ENCODE results near the gene RCAN2.
A peak's percentile ranks its signal among the peaks of the same experiment; 100 is the strongest.

RCAN2 gene

DNA sequence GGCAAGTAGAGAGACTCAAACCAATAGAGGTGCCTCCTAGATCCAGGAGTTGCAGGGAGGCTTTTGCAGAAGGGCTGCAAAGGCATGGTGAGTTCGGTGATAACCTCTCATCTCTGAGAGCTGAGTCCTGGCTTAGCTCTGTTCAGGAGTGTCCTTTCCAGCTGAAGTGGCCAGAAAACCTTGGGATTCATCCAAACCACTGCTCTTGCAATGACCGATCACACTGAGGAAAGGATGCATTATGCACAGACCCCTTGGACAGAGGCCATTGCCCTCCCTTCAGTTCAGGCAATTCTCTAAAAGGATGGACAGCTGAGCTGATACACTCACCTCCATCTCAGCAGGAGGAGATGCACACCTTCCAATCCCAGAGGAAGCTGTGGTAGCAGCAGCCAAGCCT lies 161.7 kb downstream of the RCAN2 start:
- no peak for DNase-seq

DNA sequence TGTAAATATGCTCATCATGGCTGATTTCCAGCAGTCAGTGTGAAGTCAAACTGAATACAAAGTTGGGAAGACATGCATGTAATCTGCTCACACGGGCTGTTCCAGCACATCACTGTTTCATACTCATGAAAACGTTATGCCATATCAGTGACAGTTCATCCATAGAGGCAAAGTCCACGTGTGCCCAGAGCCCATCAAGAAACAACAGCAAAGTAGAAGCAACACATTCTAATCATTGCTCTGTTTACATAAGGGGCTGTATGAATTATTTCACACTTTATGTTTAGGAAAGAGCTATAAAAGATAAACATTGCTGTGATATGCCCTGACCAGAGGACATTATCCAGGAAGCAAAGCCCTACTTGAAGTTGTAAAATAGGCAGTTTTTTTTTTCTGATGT lies 163.5 kb downstream of the RCAN2 start:
- no peak for DNase-seq

DNA sequence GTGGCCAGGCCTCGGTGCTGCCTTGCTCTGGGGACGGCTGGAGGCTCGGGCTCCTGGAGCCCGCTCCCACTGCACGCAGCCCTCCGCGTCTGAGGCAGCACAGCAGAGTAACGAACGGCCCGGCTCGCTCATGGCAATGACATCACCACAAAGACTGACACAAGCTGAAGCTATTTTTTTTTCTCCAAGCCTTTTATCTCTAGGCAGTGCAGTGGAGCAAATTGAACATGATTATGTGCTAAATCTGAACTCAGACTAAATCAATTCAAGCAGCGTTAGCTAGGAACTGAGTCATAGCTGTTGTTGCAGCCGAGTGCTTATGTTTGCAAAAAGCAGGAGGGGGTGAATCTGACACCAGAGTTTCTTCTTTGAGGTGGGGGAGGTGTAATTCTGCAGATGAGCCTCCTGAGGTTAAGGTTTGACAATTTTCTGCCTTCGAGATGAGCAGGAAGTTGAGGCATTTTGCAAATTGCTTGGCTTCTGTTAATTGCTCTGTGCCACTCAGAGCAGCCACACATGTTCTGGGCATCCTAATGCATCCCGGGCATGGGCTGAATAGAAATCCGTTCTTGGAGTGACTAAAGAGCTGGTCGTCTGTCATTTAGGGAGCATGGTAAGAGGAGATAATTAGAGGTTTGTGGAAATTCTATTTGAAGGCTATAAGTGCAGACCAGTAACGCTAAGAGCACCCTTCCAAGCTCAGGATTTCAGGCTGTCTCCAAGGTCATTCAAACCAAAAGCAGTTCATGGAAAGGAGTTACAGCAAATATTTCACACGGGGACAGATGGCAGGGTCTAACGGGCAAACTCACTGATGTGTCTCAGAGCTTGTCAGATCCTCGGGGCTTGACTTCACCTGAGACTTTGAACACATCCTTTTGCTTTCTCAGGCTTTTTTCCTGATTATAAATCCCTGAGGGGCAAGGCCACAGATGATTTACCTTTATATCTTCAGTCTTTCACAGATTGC lies 165.4 kb downstream of the RCAN2 start:
- DNase-seq = peak; percentile 12

DNA sequence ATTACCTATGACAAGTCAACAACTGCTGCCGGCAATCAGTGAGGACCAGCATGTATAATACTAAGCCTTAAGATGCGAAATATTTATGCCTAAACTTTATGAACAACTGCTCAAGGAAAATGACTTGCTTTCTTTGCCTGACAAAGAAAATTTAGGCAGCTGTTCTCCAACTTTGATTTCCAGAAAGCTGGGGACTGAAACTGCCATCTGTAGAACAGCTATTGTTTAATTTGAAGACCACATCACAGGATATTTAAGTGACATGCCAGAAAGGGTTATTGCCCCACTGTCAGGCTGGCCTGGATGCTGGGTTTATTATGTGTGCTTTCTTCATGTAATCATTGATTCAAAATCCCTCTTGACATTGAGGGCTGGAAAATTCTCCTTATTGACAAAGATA lies 166.5 kb downstream of the RCAN2 start:
- no peak for DNase-seq

DNA sequence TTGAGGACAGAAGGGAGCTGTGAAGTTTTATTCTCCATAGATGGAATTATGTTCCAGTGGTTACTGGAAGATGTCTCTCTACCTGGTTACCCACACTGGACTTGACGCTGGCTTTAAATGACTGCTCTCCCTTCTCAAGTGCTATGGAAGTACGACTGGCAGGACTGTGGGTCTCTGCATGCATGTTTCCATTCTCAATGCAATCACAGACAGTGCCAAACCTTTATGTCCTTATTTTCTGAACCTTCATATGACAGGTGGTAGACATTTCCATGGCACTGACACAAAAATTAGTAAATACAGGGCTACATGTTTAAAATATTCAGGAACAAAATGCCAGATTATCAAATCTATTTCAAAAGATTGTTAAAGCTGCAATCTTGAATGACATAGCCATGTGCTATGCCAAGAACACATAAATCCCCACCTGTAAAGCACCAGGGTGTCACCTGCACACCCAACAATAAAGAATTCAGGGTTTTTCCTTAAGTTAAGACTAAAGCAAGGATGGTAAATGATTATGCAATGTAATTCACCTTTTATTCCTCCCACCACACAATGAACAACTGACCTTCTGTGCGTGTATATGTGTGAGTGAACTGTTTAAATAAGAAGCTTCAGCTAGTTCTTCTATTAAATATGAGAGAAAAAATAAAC lies 167.2 kb downstream of the RCAN2 start:
- no peak for DNase-seq

DNA sequence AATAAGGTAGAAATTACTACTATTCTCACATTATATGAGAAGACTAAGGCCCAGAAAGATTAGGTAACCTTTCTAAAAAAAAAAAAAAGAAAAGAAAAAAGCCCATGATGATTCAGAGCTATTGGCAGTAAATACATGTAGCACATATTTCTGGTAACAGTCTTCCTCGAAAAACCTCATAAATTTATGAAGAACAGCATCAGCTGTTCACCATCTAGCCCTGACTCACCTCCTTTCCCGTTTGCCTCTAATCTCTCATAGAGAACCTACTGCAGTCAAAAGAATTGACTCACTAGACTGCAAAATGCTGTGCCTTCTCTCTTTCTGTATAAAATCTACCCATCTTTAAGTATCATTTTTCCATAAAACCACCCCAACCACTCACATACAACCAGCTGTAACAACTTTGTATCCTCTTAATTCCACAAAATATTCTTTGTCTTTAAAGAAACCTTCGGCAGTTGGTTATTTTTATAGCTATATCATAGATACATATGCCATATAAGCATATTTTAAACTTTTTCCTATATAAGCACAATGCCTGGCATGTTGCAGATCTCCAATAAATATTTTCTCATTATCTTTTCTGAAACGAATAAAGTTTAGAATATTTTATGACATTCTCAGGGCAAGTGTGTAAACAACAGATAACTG lies 167.8 kb downstream of the RCAN2 start:
- no peak for DNase-seq

DNA sequence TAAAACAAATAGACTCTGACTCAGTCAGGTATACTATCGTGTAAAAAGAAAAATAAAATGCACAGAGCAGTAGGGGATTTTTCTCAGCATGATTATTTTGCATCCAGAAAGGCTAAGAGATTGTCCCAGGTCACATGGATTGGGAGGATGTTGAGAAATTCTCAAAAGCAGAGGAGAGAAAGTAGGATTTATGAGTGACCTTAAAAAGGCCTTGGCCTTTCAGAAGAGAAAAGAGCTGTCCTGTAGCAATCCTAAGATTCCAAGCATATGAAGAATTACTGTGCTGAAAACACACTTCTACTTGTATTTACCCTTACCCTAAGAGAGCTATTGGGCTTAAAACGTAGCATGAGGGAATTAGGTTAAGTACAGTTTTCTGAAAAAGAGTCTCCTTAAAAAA lies 170.7 kb downstream of the RCAN2 start:
- DNase-seq = no peak

DNA sequence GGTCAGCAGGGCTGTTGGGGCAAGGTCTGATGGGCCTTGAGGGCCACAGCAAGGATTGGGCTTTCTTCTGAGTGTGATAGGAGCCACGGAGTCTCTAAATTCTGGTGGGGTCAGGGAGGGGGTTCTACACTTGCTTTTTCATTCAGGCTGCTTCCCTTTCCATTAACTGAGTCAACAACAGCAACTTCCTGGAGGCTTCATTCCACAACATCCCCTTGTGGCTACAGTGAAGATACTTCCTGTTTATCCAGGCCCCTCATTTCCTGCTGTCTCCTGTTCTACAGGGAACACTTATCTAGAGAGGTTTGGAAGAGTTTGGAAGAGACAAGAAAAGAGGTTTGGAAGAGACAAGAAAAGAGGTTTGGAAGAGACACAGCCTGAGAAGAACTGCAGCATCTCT lies 175.7 kb downstream of the RCAN2 start:
- no peak for DNase-seq

DNA sequence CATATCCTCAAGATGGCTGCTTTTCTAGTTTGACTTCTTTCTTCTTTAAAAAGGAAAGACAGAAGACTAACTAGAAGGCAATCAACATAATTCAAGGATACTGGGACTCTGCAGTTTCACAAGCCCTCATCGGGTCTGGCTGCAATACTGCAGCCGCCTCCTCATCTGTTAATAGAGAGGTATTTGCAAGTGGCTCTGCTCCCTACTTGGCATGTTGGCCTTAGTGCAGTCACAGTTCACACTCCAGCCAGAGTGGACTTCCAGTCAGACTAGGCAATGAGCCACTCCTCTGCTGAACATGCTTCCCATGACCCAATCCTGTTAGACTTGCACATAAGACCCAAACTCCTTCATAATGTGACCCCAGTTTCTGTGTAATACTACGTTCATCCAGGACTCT lies 178.6 kb downstream of the RCAN2 start:
- no peak for DNase-seq

DNA sequence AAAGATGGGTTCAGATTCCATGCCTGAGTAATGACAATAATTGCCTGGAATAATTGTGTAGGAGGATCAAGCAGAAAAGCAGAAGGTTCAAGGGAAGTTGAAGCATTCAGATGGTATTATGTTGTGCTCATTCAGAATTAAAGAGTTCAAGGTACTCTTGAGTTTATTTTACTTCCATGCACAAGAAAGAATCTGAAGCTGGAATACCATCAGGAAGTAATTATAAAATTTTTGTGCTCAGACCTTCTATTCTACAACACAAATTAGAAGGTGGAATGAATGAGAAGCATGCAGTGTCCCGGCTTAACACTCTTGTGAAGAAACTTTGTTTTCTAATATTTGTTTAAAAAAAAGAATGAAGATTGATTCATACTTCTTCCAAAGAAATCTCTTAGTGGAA lies 181.1 kb downstream of the RCAN2 start:
- no peak for DNase-seq

DNA sequence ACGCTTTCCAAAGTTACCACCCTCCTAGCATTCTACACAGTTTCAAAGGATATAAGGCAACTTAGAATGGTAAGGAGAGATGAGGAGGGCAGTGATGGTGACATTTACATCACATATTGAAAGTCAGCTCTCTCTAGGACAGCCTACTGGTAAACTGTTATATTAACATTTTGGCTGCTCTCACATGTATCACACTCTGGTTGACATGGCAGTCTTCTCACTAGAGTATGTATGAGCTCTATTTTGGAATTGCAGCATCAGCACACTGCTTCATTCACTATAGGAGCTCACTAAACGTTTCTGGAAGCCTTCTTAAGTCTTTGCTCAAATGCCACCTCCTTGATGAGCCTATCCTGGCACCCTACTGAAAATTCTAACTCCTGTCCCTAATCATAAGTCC lies 184.8 kb downstream of the RCAN2 start:
- DNase-seq = no peak

DNA sequence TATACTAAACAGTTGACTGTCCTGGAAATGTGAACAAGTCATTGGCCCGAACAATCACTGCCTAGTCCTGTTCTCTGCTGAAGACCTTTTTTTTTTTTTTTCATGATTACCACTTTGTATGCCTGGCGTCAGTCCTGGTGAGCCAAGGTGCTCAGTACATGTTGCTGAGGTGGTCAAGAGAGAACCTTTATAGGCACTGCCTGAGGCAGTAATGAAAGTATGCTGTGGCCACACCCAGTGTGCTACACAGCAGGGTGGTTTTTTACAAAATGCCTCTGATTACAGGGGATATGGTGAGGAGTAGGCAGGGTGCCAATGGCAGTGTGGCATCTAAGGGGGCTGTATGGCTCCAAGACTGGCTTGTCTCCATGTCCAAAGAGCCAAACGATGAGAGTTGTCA lies 185.4 kb downstream of the RCAN2 start:
- no peak for DNase-seq

DNA sequence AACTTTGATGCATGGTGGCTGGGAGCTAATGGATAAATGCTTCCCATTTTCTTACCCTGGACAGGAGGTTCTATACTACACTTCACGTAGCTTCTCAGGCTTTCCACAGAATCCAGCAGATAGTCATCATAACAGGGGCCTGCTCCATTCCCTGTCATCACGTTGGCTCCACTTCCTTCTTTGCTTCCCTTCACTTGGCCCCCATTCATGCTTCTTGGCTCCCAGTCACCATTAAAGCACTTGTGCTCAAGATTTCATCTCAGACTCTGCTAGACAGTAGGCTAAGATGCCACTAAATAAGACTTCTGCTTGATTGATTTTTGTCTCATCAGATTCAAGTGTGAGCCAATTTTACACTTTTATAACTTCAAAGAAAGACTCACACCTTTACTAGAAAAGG lies 186.0 kb downstream of the RCAN2 start:
- no peak for DNase-seq

DNA sequence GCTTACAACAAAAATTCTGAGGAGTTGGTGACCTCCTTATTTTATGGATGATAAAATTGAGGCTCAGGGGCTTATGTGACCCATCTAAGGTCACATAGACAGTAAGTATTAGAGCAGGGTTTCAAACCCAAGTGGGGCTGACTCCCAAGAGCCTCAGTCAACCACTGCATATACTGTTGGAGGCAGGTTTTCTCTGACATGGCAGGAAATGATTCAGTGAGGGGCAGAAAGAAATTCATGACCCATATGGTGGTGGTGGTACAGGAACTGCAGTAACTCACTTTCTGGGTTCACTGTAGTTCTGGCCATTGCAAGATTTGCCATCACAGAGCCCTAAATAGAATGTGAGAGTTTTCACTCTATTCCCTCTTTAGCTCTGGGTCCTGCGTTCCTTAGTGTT lies 188.4 kb downstream of the RCAN2 start:
- no peak for DNase-seq

DNA sequence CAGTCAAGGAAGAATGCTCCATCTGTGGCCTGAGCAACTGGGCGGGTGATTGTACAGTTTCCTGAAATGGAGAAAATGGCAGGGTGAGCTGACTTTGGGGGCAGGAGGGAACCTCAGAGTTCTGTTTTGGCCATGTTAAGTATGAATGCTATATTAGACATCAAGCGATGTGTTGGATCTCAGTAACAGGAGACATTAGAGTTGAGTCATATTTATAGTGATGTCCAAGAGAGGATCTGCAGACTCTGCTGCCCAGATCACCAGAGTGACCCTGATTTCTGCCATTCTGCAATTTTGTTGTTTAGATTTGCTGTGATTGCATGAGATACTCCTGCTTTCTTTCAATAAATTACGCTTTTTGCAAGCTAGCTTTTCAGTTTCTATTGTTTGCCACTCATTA lies 189.1 kb downstream of the RCAN2 start:
- DNase-seq = no peak

DNA sequence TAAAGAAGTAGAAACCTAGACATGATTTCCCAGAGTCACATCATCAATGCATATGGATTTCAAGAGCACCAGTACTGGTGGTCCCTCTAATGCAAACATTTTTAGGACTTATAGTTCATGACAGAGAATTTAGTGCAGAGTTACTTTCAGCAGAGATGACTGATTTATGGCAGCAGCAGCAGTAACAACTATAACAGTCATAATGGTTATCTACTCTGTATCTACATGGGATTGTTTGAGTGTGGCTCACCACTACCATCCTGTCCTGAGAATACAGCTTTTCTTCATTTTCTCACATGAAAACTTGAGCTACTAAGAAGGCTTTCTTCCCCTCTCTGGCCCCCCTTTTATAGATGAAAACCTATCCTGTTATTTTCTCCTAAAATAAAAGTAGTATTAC lies 192.0 kb downstream of the RCAN2 start:
- DNase-seq = no peak

DNA sequence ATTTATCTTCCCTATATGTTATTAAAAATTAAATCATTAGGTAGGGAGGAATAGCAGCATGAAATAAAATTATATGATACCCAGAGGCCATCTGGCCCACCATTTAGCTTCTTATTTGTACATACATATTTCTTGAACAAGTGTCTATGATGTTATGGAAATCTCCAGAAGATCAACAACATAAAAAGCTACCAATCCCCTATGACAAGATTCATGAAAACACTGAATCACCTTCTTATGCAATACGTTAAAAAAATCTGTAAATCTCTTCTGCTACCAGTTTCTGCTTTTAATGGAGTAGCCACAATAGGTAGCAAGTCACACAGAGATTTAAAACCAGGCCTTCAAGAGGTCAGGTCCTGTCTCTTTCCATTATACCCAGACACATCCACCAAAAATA lies 194.7 kb downstream of the RCAN2 start:
- DNase-seq = no peak

DNA sequence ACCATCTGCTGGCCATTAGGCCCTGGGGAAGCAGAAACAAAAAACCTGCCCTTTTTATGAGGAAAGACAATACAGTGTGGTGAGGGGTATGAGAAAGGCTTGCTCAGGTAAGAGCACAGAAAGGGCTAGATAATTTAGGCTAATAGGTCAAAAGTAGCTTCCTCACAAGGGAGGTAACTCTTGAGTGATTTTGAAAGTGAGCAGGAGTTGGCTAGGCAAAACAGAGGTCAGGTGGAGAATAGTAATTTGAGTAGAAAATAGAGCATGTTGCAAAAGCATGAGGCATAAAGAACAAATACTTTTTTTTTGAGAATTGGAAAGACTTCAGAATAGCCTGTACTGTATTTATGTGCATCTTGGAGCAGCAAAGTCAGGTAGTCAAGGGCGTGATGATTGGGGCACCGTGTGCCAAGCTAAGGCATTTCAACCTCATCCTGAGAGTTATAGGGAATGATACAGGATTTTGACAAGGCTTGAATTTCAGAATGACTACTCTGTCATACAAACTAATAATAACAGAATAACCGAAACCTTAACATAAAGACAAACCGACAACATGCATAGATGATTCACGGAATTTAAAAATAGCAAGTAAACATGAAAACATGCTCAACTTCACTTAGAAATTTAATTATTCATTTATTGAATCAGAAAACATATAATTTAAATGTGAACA lies 197.5 kb downstream of the RCAN2 start:
- DNase-seq = no peak

DNA sequence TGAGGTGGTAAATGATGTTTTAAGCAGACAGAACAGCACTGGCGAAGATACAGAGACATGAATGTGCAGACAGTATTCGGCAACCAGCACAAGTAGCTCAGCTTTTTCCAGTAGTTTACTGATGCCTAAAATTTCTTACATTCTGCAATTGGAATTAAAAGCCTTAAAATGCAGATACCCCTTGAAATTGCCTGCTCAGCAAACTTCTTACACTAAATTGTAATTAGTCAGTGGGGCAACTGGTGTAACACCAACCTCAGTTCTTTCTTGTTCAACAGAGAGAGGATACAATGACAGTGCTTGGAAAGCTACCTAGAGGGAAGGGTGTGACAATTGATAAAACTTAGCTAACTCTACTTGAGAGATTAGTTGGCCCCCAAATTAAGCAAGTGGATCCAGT lies 199.4 kb downstream of the RCAN2 start:
- no peak for DNase-seq

DNA sequence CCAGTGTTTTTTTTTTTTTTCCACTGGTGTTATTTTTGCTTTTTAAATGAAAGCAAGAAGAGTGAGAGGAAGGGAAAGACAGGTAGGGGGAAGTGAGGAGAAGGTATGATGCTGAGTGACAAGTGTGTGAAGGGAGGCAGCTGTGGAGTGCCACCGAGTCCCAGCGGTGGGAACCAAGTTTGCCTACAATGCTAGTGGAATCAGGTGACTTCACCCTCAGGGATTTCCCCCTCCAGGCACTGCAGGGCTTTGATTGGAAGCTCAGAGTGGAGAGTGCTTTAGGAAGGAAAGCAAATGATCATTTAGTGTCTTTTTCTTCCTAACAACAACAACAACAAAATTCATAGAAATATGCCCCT lies 200.0 kb downstream of the RCAN2 start:
- no peak for DNase-seq

DNA sequence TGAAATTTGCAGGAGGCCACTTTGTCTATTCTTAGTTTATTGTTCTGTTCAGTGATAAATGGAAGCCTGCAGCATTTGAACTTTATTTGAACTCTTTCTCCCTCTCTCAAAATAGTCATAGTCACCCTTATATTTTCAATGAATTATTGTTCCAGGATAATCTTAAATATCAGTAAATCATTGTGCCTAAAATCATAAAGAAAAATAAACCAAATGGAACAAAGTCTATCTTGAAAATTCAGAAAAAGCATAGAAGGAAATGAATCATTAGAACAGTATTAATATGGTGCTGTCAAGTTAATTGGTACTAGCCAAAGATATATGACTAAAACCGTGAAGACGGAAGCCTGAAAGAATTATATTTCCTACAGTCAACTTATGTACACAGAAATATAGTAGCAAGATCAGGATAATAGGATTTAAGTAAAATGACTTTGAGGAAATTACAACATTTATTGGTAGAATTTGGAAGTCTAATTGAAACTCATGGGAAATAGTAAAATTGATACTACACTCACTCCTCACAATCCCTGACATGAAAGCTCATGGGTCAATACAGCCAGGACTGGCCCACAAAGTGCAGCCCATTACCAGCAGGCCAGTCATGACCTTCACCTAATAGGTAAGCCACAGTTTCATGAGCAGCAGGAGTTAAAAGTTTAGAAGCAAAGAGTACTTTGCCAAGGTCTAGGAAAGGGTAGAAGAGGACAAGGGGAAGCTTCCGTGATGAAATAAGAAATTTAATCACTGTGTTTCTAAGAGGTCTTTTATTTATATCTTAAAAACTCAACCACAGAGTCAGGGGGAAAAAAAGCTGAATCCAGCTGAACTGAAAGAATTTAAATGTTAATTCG lies 200.6 kb downstream of the RCAN2 start:
- no peak for DNase-seq

DNA sequence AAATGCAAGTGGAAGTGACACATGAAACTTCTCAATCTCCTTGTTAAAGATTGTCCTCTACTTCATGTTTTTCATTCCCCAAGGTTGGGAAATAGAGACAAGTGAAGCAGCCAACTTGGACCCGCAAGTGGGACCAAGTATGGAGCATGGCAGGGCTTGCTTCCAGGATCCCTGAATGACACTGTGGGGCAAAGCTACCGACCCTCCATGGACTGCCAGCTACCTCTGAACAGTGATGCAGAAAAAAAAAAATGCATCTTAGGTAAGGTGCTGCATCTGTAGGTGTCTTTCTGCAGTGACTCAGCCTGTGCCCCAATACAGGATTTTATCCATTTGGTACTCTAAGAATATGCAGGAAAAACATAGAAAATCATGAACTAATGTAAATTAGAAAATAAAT lies 201.4 kb downstream of the RCAN2 start:
- no peak for DNase-seq

DNA sequence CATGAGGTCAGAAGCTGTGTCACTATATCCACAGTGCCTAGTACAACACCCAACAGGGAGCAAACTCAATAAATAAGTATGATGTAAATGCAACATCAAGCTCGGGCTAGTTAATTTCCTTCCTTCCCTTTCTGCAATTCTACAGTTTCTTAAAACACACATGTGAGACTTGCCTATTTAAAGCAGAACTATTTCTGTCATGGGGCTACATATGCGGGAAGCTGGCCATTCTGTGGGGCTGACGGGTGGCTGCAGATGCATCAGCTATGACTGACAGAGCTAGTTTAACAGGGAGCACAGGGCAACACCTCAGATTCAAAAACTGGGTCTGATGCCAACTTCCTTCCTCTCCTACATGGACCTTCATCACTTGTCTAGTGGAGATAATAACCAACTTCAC lies 202.4 kb downstream of the RCAN2 start:
- no peak for DNase-seq
